H1 (cell line): Measurements from ENCODE around the gene SCD. TPM values are rescaled to one million over a fixed set of nuclear protein-coding genes. Genes with fewer than 3 reads are reported as not detected.

Experiments
- CTCF ChIA-PET: fragments of 300-600 bp; sonication (Branson Sonifier 250); formaldehyde crosslinking; loops from one replicate; lab custom pipeline; 2021; ENCODE audit not compliant: partially characterized antibody; lab: Charles Lee
- POLR2A ChIA-PET: fragments of 300-600 bp; sonication (Branson Sonifier 250); formaldehyde crosslinking; loops from one replicate; lab custom pipeline; 2021; ENCODE audit warnings: inconsistent platforms; ENCODE audit not compliant: partially characterized antibody; lab: Charles Lee
- DNase-seq, 2 experiments: peaks; one replicate each; pipeline versions ENCODE4 v3.0.0 to v3.0.0-alpha.2; 2010 to 2022; ENCODE audit warnings: low spot score in 2 of 2, low read depth in 1 of 2, mixed read lengths in 1 of 2
- FAIRE-seq: peaks from 2 replicates; lab custom pipeline; 2011; peaks lifted over from hg19 to GRCh38; lab: Jason Lieb, UNC
- H2AFZ ChIP-seq: 2 replicates; pipeline ENCODE4 v1.8.1; 2012; ENCODE audit warnings: low read length, inconsistent platforms
- H2AK5ac ChIP-seq: 2 replicates; pipeline ENCODE4 v1.6.1; 2013; ENCODE audit warnings: low read depth, low read length
- H2BK120ac ChIP-seq: replicated peaks from 2 replicates; pipeline ENCODE3; 2013; ENCODE audit warnings: low read depth, low read length, inconsistent platforms
- H2BK12ac ChIP-seq: 2 replicates; pipeline ENCODE4 v1.6.1; 2013; ENCODE audit warnings: low read depth, low read length
- H2BK15ac ChIP-seq: 2 replicates; pipeline ENCODE4 v1.6.1; 2013; ENCODE audit warnings: low read length
- H2BK20ac ChIP-seq: 2 replicates; pipeline ENCODE4 v1.6.1; 2013; ENCODE audit warnings: low read length
- H2BK5ac ChIP-seq: 2 replicates; pipeline ENCODE4 v1.6.1; 2013; ENCODE audit warnings: low read depth, low read length
- H3K14ac ChIP-seq: 2 replicates; pipeline ENCODE4 v1.6.1; 2013; ENCODE audit warnings: inconsistent platforms; ENCODE audit not compliant: insufficient read length
- H3K18ac ChIP-seq: 2 replicates; pipeline ENCODE4 v1.6.1; 2013; ENCODE audit warnings: low read length; ENCODE audit errors: extremely low read depth
- H3K23ac ChIP-seq: 2 replicates; pipeline ENCODE4 v1.6.1; 2013; ENCODE audit warnings: inconsistent platforms; ENCODE audit not compliant: insufficient read length
- H3K23me2 ChIP-seq: 2 replicates; pipeline ENCODE4 v1.6.1; 2013; ENCODE audit warnings: low read depth, low read length
- H3K27ac ChIP-seq: 2 replicates; pipeline ENCODE4 v1.6.1; 2011; ENCODE audit warnings: low read depth, low read length, inconsistent platforms
- H3K27me3 ChIP-seq, 4 experiments: replicated peaks in 1 of 4; 1 replicate in 1 of 4; 2 replicates in 3 of 4; pipeline versions ENCODE4 v1.6.1 to v1.8.1; 2011 to 2013; ENCODE audit warnings: low read length in 3 of 4, mild to moderate bottlenecking in 3 of 4, inconsistent platforms in 2 of 4, mixed read lengths in 2 of 4, moderate library complexity in 1 of 4; ENCODE audit not compliant: control insufficient read depth in 3 of 4, insufficient read depth in 3 of 4; ENCODE audit errors: extremely low read depth in 1 of 4
- H3K36me3 ChIP-seq, 4 experiments: 2 replicates each; pipeline versions ENCODE4 v1.6.1 to v1.8.1; 2011 to 2013; ENCODE audit warnings: mild to moderate bottlenecking in 4 of 4, low read length in 3 of 4, moderate library complexity in 2 of 4, control low read depth in 1 of 4, inconsistent platforms in 1 of 4; ENCODE audit not compliant: insufficient read depth in 4 of 4, control insufficient read depth in 2 of 4
- H3K4ac ChIP-seq: replicated peaks from 2 replicates; pipeline ENCODE3; 2013; ENCODE audit warnings: low read length, low read depth, mixed read lengths, inconsistent platforms; ENCODE audit not compliant: insufficient read length
- H3K4me1 ChIP-seq, 4 experiments: replicated peaks in 1 of 4; 1 replicate in 1 of 4; 2 replicates in 3 of 4; pipeline versions ENCODE4 v1.6.1 to v1.8.1; 2011 to 2013; ENCODE audit warnings: low read length in 3 of 4, inconsistent platforms in 2 of 4, mixed read lengths in 1 of 4; ENCODE audit not compliant: insufficient read depth in 4 of 4, control insufficient read depth in 3 of 4
- H3K4me2 ChIP-seq, 2 experiments: 2 replicates each; pipeline versions ENCODE4 v1.6.1 to v1.8.1; 2011 to 2013; ENCODE audit warnings: low read depth in 2 of 2, low read length in 2 of 2, control low read depth in 1 of 2, inconsistent platforms in 1 of 2, mild to moderate bottlenecking in 1 of 2; ENCODE audit not compliant: insufficient read depth in 1 of 2
- H3K4me3 ChIP-seq, 4 experiments: fragments of 200-600, 300-600 bp in 1 of 4; sonication (generic), shearing (Covaris generic), sonication (Bioruptor Twin) in 1 of 4; 2 replicates each; pipeline versions ENCODE4 v1.5.1 to v1.8.1; 2011 to 2016; ENCODE audit warnings: low read length in 4 of 4, low read depth in 3 of 4, control low read depth in 2 of 4, inconsistent platforms in 2 of 4, mild to moderate bottlenecking in 2 of 4, mixed read lengths in 1 of 4, moderate library complexity in 1 of 4; ENCODE audit not compliant: insufficient read depth in 2 of 4; ENCODE audit errors: extremely low read depth in 1 of 4
- H3K56ac ChIP-seq: replicated peaks from 2 replicates; pipeline ENCODE3; 2013; ENCODE audit warnings: low read depth, mild to moderate bottlenecking, mixed read lengths, low read length, inconsistent platforms; ENCODE audit not compliant: insufficient read length
- H3K79me1 ChIP-seq: 2 replicates; pipeline ENCODE4 v1.6.1; 2013; ENCODE audit warnings: low read depth, low read length, control low read depth
- H3K79me2 ChIP-seq, 2 experiments: 2 replicates each; pipeline versions ENCODE4 v1.6.1 to v1.8.1; 2012 to 2013; ENCODE audit warnings: low read length in 2 of 2, mild to moderate bottlenecking in 2 of 2, inconsistent platforms in 1 of 2; ENCODE audit not compliant: insufficient read depth in 2 of 2, control insufficient read depth in 1 of 2
- H3K9ac ChIP-seq, 4 experiments: replicated peaks in 1 of 4; 1 replicate in 1 of 4; 2 replicates in 3 of 4; pipeline versions ENCODE4 v1.6.1 to v1.8.1; 2011 to 2013; ENCODE audit warnings: low read depth in 3 of 4, low read length in 3 of 4, control low read depth in 2 of 4, mild to moderate bottlenecking in 2 of 4, moderate library complexity in 2 of 4, inconsistent platforms in 1 of 4; ENCODE audit errors: extremely low read depth in 1 of 4
- H3K9me3 ChIP-seq, 2 experiments: 2 replicates each; pipeline versions ENCODE4 v1.6.1 to v1.8.1; 2012 to 2013; ENCODE audit warnings: mild to moderate bottlenecking in 2 of 2, moderate library complexity in 2 of 2, control low read depth in 1 of 2, inconsistent platforms in 1 of 2, low read depth in 1 of 2, low read length in 1 of 2, mixed read lengths in 1 of 2; ENCODE audit not compliant: insufficient read depth in 2 of 2
- H4K20me1 ChIP-seq, 2 experiments: replicated peaks in 1 of 2; 2 replicates each; pipeline versions ENCODE3 to v1.8.1; 2011 to 2013; ENCODE audit warnings: inconsistent platforms in 2 of 2, low read length in 2 of 2, mild to moderate bottlenecking in 1 of 2; ENCODE audit not compliant: insufficient read depth in 2 of 2, control insufficient read depth in 1 of 2
- H4K5ac ChIP-seq: 2 replicates; pipeline ENCODE4 v1.6.1; 2013; ENCODE audit warnings: low read length, low read depth, mixed read lengths, inconsistent platforms; ENCODE audit not compliant: insufficient read length
- H4K8ac ChIP-seq: 2 replicates; pipeline ENCODE4 v1.8.0; 2013; ENCODE audit warnings: mild to moderate bottlenecking, moderate library complexity, low read length, inconsistent platforms; ENCODE audit not compliant: insufficient read depth; ENCODE audit errors: extremely low read depth
- H4K91ac ChIP-seq: replicated peaks from 2 replicates; pipeline ENCODE3; 2013; ENCODE audit warnings: low read length, mixed read lengths, inconsistent platforms; ENCODE audit not compliant: insufficient read length
- CEBPB ChIP-seq: IDR thresholded peaks from 2 replicates; pipeline ENCODE4 v1.6.1; 2012; ENCODE audit warnings: low read depth, low read length
- TAF7 ChIP-seq: optimal IDR thresholded peaks from 2 replicates; pipeline ENCODE3; 2011; ENCODE audit warnings: low read depth, mild to moderate bottlenecking, inconsistent platforms, low read length, moderate library complexity, borderline replicate concordance
- WGBS, 2 experiments: shearing (Covaris generic) in 1 of 2; methylation state at CpG; one replicate each; pipeline versions ENCODE4 v1.1.6 to v1.1.7; 2013 to 2015; ENCODE audit warnings: low lambda C conversion rate in 2 of 2, mixed read lengths in 2 of 2, inconsistent platforms in 1 of 2, low coverage in 1 of 2, missing lambda C conversion rate in 1 of 2; ENCODE audit not compliant: insufficient replicate concordance in 2 of 2, insufficient coverage in 1 of 2, insufficient read length in 1 of 2; ENCODE audit errors: extremely low coverage in 1 of 2, missing lambda C conversion rate in 1 of 2; 5-methylcytosine and 5-hydroxymethylcytosine counted together
- polyA plus RNA-seq, 7 experiments: library from polyadenylated mRNA; depleted of rRNA in 3 of 7; stranded (reverse) in 5 of 7; unstranded in 2 of 7; fragments of >200 nt in 5 of 7; fragments of 200-250 nt in 2 of 7; gene quantifications; 1 replicate in 5 of 7; 2 replicates in 1 of 7; 4 replicates in 1 of 7; pipeline versions ENCODE4 v1.2.1 to v1.2.3, GENCODE V29; 2011 to 2013; ENCODE audit warnings: missing spikeins in 2 of 7, mixed read lengths in 2 of 7
- total RNA-seq: library from RNA; stranded (reverse); fragmentation: NEBNext Ultra II Directional; extraction: Animal tissue kit (Norgen Biotek cat#: 25700); gene quantifications from 2 replicates; pipeline ENCODE4 v1.2.1, GENCODE V29; 2021

Gene SCD
- total and polyA plus RNA-seq, 2 of the 8 experiments (the other 6 are each of a cell fraction or from before 2014, with no cell fraction given): 397 to 621 TPM

DNA sequence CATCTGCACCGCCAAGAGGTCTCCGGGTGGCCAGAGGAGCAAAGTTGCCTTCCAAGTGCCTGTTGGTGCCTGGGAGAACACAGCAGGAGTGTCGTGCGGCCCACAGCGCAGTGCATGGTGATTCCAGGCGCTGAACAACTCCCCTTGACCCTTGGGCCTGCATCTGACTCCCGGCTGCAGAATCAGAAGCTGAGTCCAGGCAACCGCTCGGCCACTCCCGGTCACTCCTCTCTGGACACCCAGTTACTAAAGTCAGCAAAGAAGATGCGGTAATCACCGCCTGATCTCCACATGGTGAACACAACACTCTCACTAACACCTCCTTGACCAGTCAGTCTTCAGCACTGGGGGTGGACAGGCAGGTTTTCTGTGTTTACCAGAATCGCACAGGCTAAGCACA lies 35.5 kb downstream of the SCD start:
- Histone ChIP-seq H3K9ac (no peak overlapping the region), H3K27ac (no peak overlapping the region), H4K20me1 (peaks cover 0 to 7% of the 10 kb centered on the region in 2 experiments), H3K36me3 (peaks cover 6 to 33% (median 15%) of the 10 kb centered on the region in 4 experiments; a peak in 7 of 8 replicates), H3K4ac (no peak overlapping the region), H4K8ac (no peak overlapping the region), H3K14ac (no peak overlapping the region), H3K18ac (no peak overlapping the region), H3K4me1 (no peaks in the 10 kb centered on the region), H2BK15ac (no peak overlapping the region), H3K23ac (no peak overlapping the region)
- DNase-seq: no peak
- TF ChIP-seq CEBPB (no peak), TAF7 (no peak)
- TF ChIP-seq, all 59 proteins: peak for 0
- H3K9me3 ChIP-seq: no peaks in the 10 kb centered on the region
- peaks cover 0 to 6% of the 10 kb centered on the region in 2 experiments; a peak in 1 of 4 replicates for H3K79me2 ChIP-seq
- no peak overlapping the region for H2AK5ac ChIP-seq
- FAIRE-seq: no peak
- POLR2A ChIA-PET: no interaction called here
- no peak overlapping the region for H2BK120ac ChIP-seq
- no peak overlapping the region for H3K56ac ChIP-seq
- no peak overlapping the region for H4K5ac ChIP-seq
- no peak overlapping the region for H2BK20ac ChIP-seq
- H2BK5ac ChIP-seq: no peak overlapping the region
- no peak overlapping the region for H2AFZ ChIP-seq
- CTCF ChIA-PET: no interaction called here
- no peaks in the 10 kb centered on the region for H3K23me2 ChIP-seq
- H3K27me3 ChIP-seq: no peaks in the 10 kb centered on the region
- H3K4me3 ChIP-seq: no peak overlapping the region
- no peak overlapping the region for H2BK12ac ChIP-seq
- no peak overlapping the region for H4K91ac ChIP-seq
- 96% methylated on average over 13 of the region's 13 CpGs; no CpG with 5 or more reads in 1 of the 2 experiments for WGBS, 2 experiments
- no peaks in the 10 kb centered on the region for H3K79me1 ChIP-seq
- no peak overlapping the region for H3K4me2 ChIP-seq
